ENCODE data around the gene DNMT1.

The DNMT1 gene

GRCh38 chr19:10132905-10133304 is 61.8 kb downstream of the DNMT1 start:
- no peaks in the 10 kb centered on the region for H3K4me1 ChIP-seq (ENCODE audit: low read length)
- no peak overlapping the region for H3K4me3 ChIP-seq (ENCODE audit: low read length)
- no peak for TF ChIP-seq CTCF (IDR thresholded peaks at IDR 0.05; ENCODE audit: low read length)
- no peak for TF ChIP-seq EZH2 (optimal IDR thresholded peaks at IDR 0.05; ENCODE audit: low read depth, low read length)
- no peak for TF ChIP-seq EZH2phosphoT487 (IDR thresholded peaks at IDR 0.05; ENCODE audit: low read length)
- H3K79me2 ChIP-seq (ENCODE audit: low read length) = no peaks in the 10 kb centered on the region
- H3K9me3 ChIP-seq (replicated peaks; ENCODE audit: insufficient read depth, low read length) = no peaks in the 10 kb centered on the region
- no peak for DNase-seq
- H2AFZ ChIP-seq (ENCODE audit: low read length) = no peak overlapping the region
- no peaks in the 10 kb centered on the region for H4K20me1 ChIP-seq (ENCODE audit: insufficient read depth, low read length)
- H3K9me2 ChIP-seq (replicated peaks; ENCODE audit: insufficient read depth, low read length) = no peaks in the 10 kb centered on the region
- H3K27me3 ChIP-seq (replicated peaks; ENCODE audit: insufficient read depth, low read length) = no peaks in the 10 kb centered on the region
- H3K9ac ChIP-seq (ENCODE audit: low read length) = no peak overlapping the region
- peaks cover 3% of the 10 kb centered on the region; the same call in 1 of the 2 replicates for H3K36me3 ChIP-seq (replicated peaks; ENCODE audit: insufficient read depth, low read length)
- H3K4me2 ChIP-seq (ENCODE audit: low read depth, low read length) = no peak overlapping the region
- H3K27ac ChIP-seq (ENCODE audit: low read length) = no peak overlapping the region
- no peaks in the 10 kb centered on the region for H3F3A ChIP-seq (ENCODE audit: insufficient read depth, low read length)

- H3K9me3 ChIP-seq (replicated peaks; ENCODE audit: insufficient read depth, low read length) = no peaks in the 10 kb centered on the region
- no peak overlapping the region for H3K4me3 ChIP-seq (ENCODE audit: low read length)
- H3K79me2 ChIP-seq (ENCODE audit: low read length) = no peaks in the 10 kb centered on the region
- H4K20me1 ChIP-seq (ENCODE audit: insufficient read depth, low read length) = no peaks in the 10 kb centered on the region
- H3K27me3 ChIP-seq (replicated peaks; ENCODE audit: insufficient read depth, low read length) = no peaks in the 10 kb centered on the region
- H3K4me2 ChIP-seq (ENCODE audit: low read depth, low read length) = no peak overlapping the region
- H2AFZ ChIP-seq (ENCODE audit: low read length) = no peak overlapping the region
- H3K27ac ChIP-seq (ENCODE audit: low read length) = no peak overlapping the region
- no peaks in the 10 kb centered on the region for H3K9me2 ChIP-seq (replicated peaks; ENCODE audit: insufficient read depth, low read length)
- H3K4me1 ChIP-seq (ENCODE audit: low read length) = no peaks in the 10 kb centered on the region
- no peak for DNase-seq
- no peaks in the 10 kb centered on the region for H3K36me3 ChIP-seq (replicated peaks; ENCODE audit: insufficient read depth, low read length)
- TF ChIP-seq EZH2 (optimal IDR thresholded peaks at IDR 0.05; ENCODE audit: low read depth, low read length) (no peak), CTCF (IDR thresholded peaks at IDR 0.05; ENCODE audit: low read length) (no peak), EZH2phosphoT487 (IDR thresholded peaks at IDR 0.05; ENCODE audit: low read length) (no peak)
- H3K9ac ChIP-seq (ENCODE audit: low read length) = no peak overlapping the region
- no peaks in the 10 kb centered on the region; the same call in 1 of the 2 replicates for H3F3A ChIP-seq (ENCODE audit: insufficient read depth, low read length)
These were observed 68.5 kb downstream of the DNMT1 start for GRCh38 chr19:10126213-10126639.

GRCh38 chr19:10124429-10124828 is 70.3 kb downstream of the DNMT1 start:
- H3K4me2 ChIP-seq (ENCODE audit: low read depth, low read length) = no peak overlapping the region
- H2AFZ ChIP-seq (ENCODE audit: low read length) = no peak overlapping the region
- H3K27me3 ChIP-seq (replicated peaks; ENCODE audit: insufficient read depth, low read length) = no peaks in the 10 kb centered on the region
- peaks cover 7% of the 10 kb centered on the region for H3F3A ChIP-seq (ENCODE audit: insufficient read depth, low read length)
- no peak for DNase-seq
- no peak overlapping the region for H3K4me3 ChIP-seq (ENCODE audit: low read length)
- no peak overlapping the region for H3K27ac ChIP-seq (ENCODE audit: low read length)
- no peaks in the 10 kb centered on the region for H3K4me1 ChIP-seq (ENCODE audit: low read length)
- H3K9me3 ChIP-seq (replicated peaks; ENCODE audit: insufficient read depth, low read length) = no peaks in the 10 kb centered on the region
- H3K79me2 ChIP-seq (ENCODE audit: low read length) = peaks cover 3% of the 10 kb centered on the region
- no peak overlapping the region for H3K9ac ChIP-seq (ENCODE audit: low read length)
- no peak for TF ChIP-seq CTCF (IDR thresholded peaks at IDR 0.05; ENCODE audit: low read length)
- no peak for TF ChIP-seq EZH2phosphoT487 (IDR thresholded peaks at IDR 0.05; ENCODE audit: low read length)
- no peak for TF ChIP-seq EZH2 (optimal IDR thresholded peaks at IDR 0.05; ENCODE audit: low read depth, low read length)
- H4K20me1 ChIP-seq (ENCODE audit: insufficient read depth, low read length) = no peaks in the 10 kb centered on the region
- no peaks in the 10 kb centered on the region for H3K36me3 ChIP-seq (replicated peaks; ENCODE audit: insufficient read depth, low read length)
- no peaks in the 10 kb centered on the region for H3K9me2 ChIP-seq (replicated peaks; ENCODE audit: insufficient read depth, low read length)

Data from MM.1S (cell line).